Stomach (tissue), 9 donors: ENCODE data around the gene KLHL21. TPM values are rescaled to one million over a fixed set of nuclear protein-coding genes. Genes with fewer than 3 reads are reported as not detected.
A peak's percentile ranks its signal among the peaks of the same experiment; 100 is the strongest.

ENCODE experiments used
- DNase-seq, 2 donors: peaks; one replicate each; pipeline versions ENCODE4 v3.0.0 to v3.0.0-alpha.2; 2013 to 2019
- H3K27ac ChIP-seq, 5 donors: fragments of 200-600 bp in 4 of 5; sonication (generic) in 4 of 5; one replicate each; pipeline ENCODE4 v1.5.1; 2013 to 2019; ENCODE audit warnings: mild to moderate bottlenecking in 1 of 5, moderate library complexity in 1 of 5
- H3K27me3 ChIP-seq, 3 donors: fragments of 200-600 bp; sonication (generic); one replicate each; pipeline ENCODE4 v1.5.1; 2017 to 2019; ENCODE audit warnings: mixed run types in 1 of 3
- H3K36me3 ChIP-seq, 4 donors: fragments of 200-600 bp; sonication (generic); 1 replicate in 3 of 4; 2 replicates in 1 of 4; pipeline ENCODE4 v1.5.1; 2016 to 2019
- H3K4me1 ChIP-seq, 4 donors: fragments of 200-600 bp; sonication (generic); one replicate each; pipeline ENCODE4 v1.5.1; 2016 to 2019
- H3K4me3 ChIP-seq, 4 donors: fragments of 200-600 bp; sonication (generic) in 3 of 4; one replicate each; pipeline ENCODE4 v1.5.1; 2016 to 2019; ENCODE audit warnings: mild to moderate bottlenecking in 1 of 4
- H3K9me3 ChIP-seq, 4 donors: fragments of 200-600 bp; sonication (generic); one replicate each; pipeline ENCODE4 v1.5.1; 2016 to 2019
- CTCF ChIP-seq, 7 experiments: fragments of 450-650 bp in 4 of 7; fragments of 200-600 bp in 3 of 7; sonication (generic) in 3 of 7; IDR thresholded peaks; one replicate each; pipeline ENCODE4 v1.5.1; 2016 to 2019; ENCODE audit warnings: antibody characterized with exemption in 7 of 7, control low read depth in 2 of 7, mild to moderate bottlenecking in 1 of 7
- EP300 ChIP-seq: sonication (generic); formaldehyde crosslinking; IDR thresholded peaks from one replicate; pipeline ENCODE4 v1.6.1; 2017; ENCODE audit warnings: antibody characterized with exemption
- POLR2A ChIP-seq, 4 donors: fragments of 450-650 bp; IDR thresholded peaks; one replicate each; pipeline ENCODE4 v1.6.1; 2016; ENCODE audit warnings: antibody characterized with exemption in 4 of 4, control low read depth in 2 of 4, mild to moderate bottlenecking in 1 of 4, moderate library complexity in 1 of 4
- POLR2AphosphoS5 ChIP-seq, 3 donors: sonication (generic); formaldehyde crosslinking; IDR thresholded peaks; one replicate each; pipeline ENCODE4 v1.6.1; 2016; ENCODE audit warnings: antibody characterized with exemption in 3 of 3
- WGBS, 5 donors: extraction: QIAGEN DNeasy Blood & Tissue Kit in 3 of 5; methylation state at CpG; one replicate each; pipeline versions ENCODE4 v1.1.5 to v1.1.7; 2013 to 2018; 5-methylcytosine and 5-hydroxymethylcytosine counted together
- intact Hi-C: fragments of 100-400 bp; cut with DNase I; formaldehyde crosslinking; loops from one replicate; pipeline ENCODE4 v1.15.1; 2023; ENCODE audit warnings: low total_unique reads
- polyA plus RNA-seq, 3 donors: library from polyadenylated mRNA; stranded (reverse); fragments of 200-250 nt; gene quantifications; one replicate each; pipeline ENCODE4 v1.2.3, GENCODE V29; 2013
- total RNA-seq, 5 donors: library from RNA; depleted of rRNA; stranded (reverse); fragments of >200 nt; gene quantifications; one replicate each; pipeline versions ENCODE4 v1.1.0 to v1.2.3, GENCODE V29; 2014 to 2016
- donor health status: healthy with polysubstance abuse.
- donor health status: Bipolar disorder and iron deficiency.
- donor health status: healthy.

The KLHL21 gene
- total and polyA plus RNA-seq, 8 donors = 9.2 to 59.8 (median 19.4) TPM

- no peaks in the 10 kb centered on the region for H3K27me3 ChIP-seq
- WGBS, 5 donors = 1 to 6% (median 1%) methylated on average over 12 to 87 of the region's 87 CpGs
- peaks cover 22 to 37% (median 35%) of the 10 kb centered on the region in 4 donors for H3K4me1 ChIP-seq
- DNase-seq = peak; percentile 94 to 98
- peaks cover 10 to 22% (median 21%) of the 10 kb centered on the region in 4 donors for H3K36me3 ChIP-seq
- H3K9me3 ChIP-seq = no peaks in the 10 kb centered on the region
- intact Hi-C loops = no loop called here
- TF ChIP-seq EP300 = no peak
- TF ChIP-seq CTCF (IDR thresholded peaks at IDR 0.05) = peak in 5 of 7 experiments; percentile 88 to 98 (median 95)
- TF ChIP-seq POLR2A (IDR thresholded peaks at IDR 0.05) = no peak
- peak; percentile 12 to 89 (median 37) for TF ChIP-seq POLR2AphosphoS5 (IDR thresholded peaks at IDR 0.05)
- peak within 1 kb of the TSS; percentile 87 to 98 (median 94) for H3K4me3 ChIP-seq
- H3K27ac ChIP-seq = peak within 1 kb of the TSS; percentile 76 to 91 (median 86)
Observed at GRCh38 chr1:6554031-6554906, 48.4 kb downstream of the KLHL21 start, which contains the start of gene NOL9. Gene NOL9 (minus strand): TSS chr1:6554513. CDS start chr1:6554502, 11 bp downstream.

DNA sequence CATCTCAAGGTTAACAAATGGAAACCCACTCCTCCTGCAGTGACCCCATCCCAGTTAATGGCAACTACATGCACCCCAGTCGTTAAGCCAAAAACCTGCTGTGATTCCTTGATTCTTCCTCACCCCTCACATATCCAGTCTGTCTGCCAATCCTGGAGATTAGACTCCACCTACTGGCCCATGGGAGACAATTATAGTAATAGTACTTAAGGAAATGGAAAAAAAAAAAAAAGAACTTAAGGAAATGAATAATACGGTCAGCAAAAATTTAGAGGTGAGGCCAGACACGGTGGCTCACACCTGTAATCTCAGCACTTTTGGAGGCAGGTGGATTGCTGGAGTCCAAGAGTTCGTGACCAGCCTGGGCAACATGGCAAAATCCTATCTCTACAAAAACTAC lies 55.4 kb downstream of the KLHL21 start:
- Histone ChIP-seq H3K27ac (no peak overlapping the region), H3K27me3 (no peaks in the 10 kb centered on the region), H3K36me3 (peaks cover 70 to 92% (median 90%) of the 10 kb centered on the region in 4 donors), H3K4me3 (no peak overlapping the region), H3K4me1 (peaks cover under 1 to 11% (median 8%) of the 10 kb centered on the region in 4 donors), H3K9me3 (no peaks in the 10 kb centered on the region)
- intact Hi-C loops = no loop called here
- no peak for TF ChIP-seq POLR2AphosphoS5 (IDR thresholded peaks at IDR 0.05)
- TF ChIP-seq EP300 = no peak
- TF ChIP-seq CTCF (IDR thresholded peaks at IDR 0.05) = no peak
- no peak for TF ChIP-seq POLR2A (IDR thresholded peaks at IDR 0.05)
- DNase-seq = no peak
- 62 to 69% (median 66%) methylated on average over 4 of the region's 4 CpGs for WGBS, 5 donors

GRCh38 chr1:6546326-6546725 lies 56.3 kb downstream of the KLHL21 start:
- H3K4me1 ChIP-seq = peaks cover 0 to 4% (median 4%) of the 10 kb centered on the region in 4 donors
- no peak for TF ChIP-seq POLR2A (IDR thresholded peaks at IDR 0.05)
- TF ChIP-seq EP300 = no peak
- TF ChIP-seq CTCF (IDR thresholded peaks at IDR 0.05) = no peak
- no peak for TF ChIP-seq POLR2AphosphoS5 (IDR thresholded peaks at IDR 0.05)
- WGBS, 5 donors = 64 to 77% (median 70%) methylated on average over 5 of the region's 5 CpGs
- no peak overlapping the region for H3K27ac ChIP-seq
- no peak overlapping the region for H3K4me3 ChIP-seq
- no peaks in the 10 kb centered on the region for H3K9me3 ChIP-seq
- no peaks in the 10 kb centered on the region for H3K27me3 ChIP-seq
- intact Hi-C loops = no loop called here
- DNase-seq = no peak
- peaks cover 70 to 100% (median 100%) of the 10 kb centered on the region in 4 donors for H3K36me3 ChIP-seq

DNA sequence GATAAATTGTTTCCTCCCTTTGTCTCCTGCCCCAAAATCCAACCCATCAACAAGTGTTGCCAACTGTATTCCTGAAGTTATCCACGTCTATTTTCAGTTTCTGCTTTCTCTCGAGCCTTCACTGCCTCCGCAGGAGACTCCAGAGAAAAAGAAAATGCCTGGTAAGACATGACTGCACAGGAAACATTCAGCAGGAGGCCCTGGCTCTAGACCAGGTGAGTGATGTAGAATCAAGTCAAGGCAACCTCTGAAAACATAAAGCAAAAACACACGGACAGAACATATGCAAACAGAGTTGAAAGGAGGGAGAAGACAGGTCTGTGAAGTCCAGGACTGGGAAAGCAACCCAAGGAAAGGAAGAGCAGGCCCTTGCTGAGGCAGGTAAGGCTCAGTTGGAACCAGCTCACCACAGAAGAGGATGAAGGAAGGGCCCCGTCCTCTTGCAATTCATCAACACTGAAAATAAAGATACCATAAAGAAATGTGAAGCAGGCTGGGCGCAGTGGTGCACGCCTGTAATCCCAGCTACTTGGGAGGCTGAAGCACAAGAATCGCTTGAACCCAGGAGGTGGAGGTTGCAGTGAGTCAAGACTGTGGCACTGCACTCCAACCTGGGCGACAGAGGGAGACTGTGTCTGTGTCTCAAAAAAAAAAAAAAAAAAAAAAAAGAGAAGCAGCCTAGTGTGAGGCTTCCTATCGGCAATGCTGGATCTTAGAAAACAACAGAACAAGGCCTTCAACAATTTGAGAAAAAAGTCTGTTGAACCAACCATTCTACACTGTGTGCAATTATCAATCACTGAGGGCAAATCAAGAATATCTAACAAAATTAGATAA lies 57.2 kb downstream of the KLHL21 start:
- H3K4me3 ChIP-seq = no peak overlapping the region
- TF ChIP-seq CTCF (IDR thresholded peaks at IDR 0.05) = no peak
- no peak for TF ChIP-seq POLR2A (IDR thresholded peaks at IDR 0.05)
- TF ChIP-seq EP300 = no peak
- TF ChIP-seq POLR2AphosphoS5 (IDR thresholded peaks at IDR 0.05) = no peak
- no peak for DNase-seq
- no peaks in the 10 kb centered on the region for H3K27me3 ChIP-seq
- no peaks in the 10 kb centered on the region for H3K4me1 ChIP-seq
- 62 to 76% (median 69%) methylated on average over 10 of the region's 10 CpGs for WGBS, 5 donors
- H3K27ac ChIP-seq = no peak overlapping the region
- H3K36me3 ChIP-seq = peaks cover 70 to 100% (median 100%) of the 10 kb centered on the region in 4 donors
- intact Hi-C loops = no loop called here
- H3K9me3 ChIP-seq = no peaks in the 10 kb centered on the region
